ENCODE data around the gene PPP4R1.

- TF ChIP-seq CTCF (IDR thresholded peaks at IDR 0.05 in 4 of 5, conservative IDR thresholded peaks at IDR 0.05 in 1 of 5) (no peak), POLR2A (IDR thresholded peaks at IDR 0.05) (no peak)
Observed at GRCh38 chr18:9642799-9643462, 28.6 kb upstream of the PPP4R1 start.

Measured in gastrocnemius medialis (tissue), 4 donors.